A172 (cell line): ENCODE measurements around the gene COQ2. TPM values are rescaled to one million over a fixed set of nuclear protein-coding genes. Genes with fewer than 3 reads are reported as not detected.
"Not testable (repeated sequence)": the region's sequence is repeated elsewhere in the genome, so short reads cannot be mapped to it uniquely, and the experiment has no call there.

Experiments
- DNase-seq: peaks from one replicate; pipeline ENCODE4 v3.0.0-alpha.2; 2015; ENCODE audit warnings: low spot score
- total RNA-seq: library from RNA; depleted of rRNA; stranded (reverse); fragments of >200 nt; shearing (Covaris generic); gene quantifications from 2 replicates; pipeline ENCODE4 v1.2.3, GENCODE V29; 2014

COQ2 gene
- total RNA-seq, 1 experiment from 2014 or later, result 42.2 TPM

DNA sequence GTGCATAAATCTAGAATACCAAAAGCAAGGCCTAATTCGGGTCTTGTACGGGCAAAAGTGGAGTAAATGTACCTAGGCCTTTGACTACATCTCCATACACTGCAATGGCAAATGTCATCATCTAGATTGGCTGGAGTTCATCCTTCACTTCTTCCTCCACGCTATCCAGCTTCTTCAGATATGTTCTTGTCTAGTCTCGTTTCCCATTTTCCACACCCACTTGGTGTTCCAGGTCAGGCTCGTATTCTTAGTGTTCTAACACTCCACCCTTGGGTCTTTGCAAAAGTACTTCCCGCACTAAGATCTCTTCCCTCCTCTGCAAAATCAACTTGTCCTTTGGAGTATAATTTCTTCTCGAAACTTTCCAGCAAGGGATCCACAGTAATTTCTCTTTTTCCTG, 1.4 kb downstream of the COQ2 start:
- DNase-seq, result no peak

DNA sequence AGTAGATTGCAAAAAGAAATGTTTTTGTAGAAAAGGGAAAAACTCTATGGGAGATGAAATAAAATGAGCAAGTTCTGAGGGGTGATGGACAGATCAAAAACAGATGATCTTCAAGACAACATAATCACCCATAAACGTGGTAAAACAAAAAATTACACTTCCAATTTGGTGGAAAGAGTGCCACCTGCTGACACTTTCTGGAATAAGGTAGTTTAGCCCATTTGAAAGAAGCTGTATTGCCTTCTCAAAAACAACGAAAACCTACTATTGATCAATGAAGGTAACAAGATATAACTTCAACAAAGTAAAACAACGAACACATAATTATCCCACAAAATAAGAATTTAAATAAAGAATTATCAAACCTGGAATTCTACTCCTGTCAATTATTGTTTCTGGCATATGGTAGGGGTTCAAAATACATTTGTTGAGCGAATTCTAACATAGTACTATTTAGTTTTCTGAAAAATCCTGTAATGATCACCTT, 2.5 kb downstream of the COQ2 start:
- peak; percentile 57 for DNase-seq

DNA sequence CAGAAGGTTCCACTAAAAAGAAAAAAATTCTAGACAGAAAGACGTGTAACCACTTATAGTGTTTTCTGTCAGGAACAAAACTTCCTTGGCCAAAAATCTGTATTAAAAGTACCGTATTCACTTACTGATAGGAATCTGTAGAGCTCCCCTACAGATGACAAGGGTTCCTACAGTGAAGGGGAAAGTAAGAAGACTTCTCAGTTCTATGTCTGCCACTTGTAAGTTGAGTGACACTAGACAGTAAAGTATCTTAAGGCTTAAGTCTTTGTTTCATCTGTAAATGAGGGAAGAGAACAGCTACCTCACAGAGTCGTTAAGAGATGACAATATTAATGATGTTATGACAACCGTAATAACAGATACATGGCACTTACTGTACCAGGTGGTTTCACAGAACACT, 3.3 kb downstream of the COQ2 start:
- no peak for DNase-seq

DNA sequence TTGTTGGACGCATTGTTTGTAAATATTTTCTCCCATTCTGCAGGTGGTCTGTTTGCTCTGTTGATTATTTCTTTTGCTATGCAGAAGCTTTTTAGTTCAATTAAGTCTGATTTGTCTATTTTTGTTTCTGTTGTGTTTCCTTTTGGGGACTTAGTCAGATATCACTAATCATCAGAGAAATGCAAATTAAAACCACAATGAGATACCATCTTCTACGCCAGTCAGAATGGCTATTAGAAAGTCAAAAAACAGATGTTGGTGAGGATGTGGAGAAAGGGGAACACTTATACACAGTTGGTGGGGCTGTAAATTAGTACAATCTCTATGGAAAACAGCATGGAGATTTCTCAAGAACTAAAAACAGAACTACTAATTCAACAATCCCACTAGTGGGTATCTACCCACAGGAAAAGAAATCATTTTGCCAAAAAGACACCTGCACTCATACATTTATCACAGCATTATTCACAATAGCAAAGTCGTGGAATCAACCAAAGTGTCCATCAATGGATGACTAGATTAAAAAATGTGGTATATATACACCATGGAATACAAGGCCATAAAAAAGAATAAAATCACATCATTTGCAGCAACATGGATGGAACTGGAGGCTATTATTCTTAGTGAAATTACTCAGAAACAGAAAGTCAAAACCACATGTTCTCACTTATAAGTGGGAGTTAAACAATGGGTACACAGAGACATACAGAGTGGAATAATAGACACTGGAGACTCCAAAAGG, 8.1 kb downstream of the COQ2 start:
- DNase-seq, result no peak

DNA sequence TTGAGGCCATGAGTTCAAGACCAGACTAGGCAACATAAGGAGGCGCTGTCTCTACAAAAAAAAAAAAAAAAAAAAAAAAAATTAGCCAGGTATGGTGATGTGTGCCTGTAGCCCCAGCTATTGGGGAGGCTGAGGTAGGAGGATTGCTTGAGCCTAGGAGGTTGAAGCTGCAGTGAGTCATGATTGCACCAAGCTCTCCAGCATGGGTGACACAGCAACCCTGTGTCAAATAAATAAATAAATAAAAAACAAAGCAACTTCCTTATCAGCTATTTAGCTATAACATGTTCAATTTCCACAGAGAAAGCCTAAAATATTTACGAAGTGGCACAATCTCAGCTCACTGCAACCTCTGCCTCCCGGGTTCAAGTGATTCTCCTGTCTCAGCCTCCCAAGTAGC, 10.7 kb downstream of the COQ2 start:
- not testable (repeated sequence) for DNase-seq

DNA sequence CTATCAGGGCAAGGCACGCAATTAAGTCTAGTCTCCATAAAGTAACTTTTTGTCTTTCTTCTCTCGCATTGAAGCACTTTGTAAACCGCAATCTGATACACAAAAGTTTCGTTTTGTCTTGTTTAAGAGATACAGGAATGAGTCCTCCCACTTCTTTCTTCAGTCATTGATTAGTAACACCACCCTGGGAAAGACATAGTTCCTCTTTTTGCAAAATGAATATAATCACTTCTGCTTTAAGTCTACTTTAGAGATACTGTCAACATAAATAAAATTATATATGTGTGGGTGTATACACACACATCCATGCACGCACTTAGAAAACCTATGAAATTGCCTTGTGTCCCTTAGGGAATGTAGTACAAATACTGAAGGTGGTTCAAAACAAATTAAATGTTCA, 11.7 kb downstream of the COQ2 start:
- DNase-seq, result no peak

DNA sequence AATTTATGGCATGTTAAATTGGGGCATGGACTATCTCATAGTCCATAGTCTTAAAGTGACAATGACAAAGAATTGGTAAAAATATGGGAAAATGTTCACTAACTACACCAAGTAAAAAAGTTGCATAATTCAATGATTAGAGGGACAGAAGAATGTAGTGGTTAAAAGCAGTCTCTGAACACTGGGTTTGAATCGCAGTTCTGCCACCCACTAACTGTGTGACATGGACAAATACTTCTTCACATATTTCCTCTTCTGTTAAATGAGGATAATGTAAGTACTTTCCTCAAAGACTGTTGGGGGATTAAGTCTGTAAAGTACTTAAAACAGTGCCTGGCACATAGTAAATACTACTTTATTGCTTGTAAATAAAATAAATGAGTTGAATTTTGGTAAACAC, 15.3 kb downstream of the COQ2 start:
- DNase-seq, result no peak

DNA sequence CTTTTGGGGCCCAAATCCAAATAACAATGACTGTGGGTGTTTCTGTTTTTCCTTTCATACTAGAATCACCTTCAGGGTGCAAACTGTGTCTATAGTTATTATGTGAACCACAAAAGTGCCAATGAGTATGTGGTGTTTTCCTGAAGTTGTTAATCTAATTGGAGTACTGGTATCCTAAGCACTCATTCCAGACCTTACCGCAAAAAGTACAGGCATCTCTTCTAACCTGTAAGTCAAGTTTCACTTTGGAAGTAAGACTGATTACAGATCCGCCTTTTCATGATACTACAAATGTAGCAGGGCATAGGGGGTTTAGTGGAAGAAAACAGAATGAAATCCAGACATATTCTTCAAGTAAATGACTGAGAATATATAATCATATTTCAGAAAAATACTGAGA, 16.1 kb downstream of the COQ2 start:
- no peak for DNase-seq

DNA sequence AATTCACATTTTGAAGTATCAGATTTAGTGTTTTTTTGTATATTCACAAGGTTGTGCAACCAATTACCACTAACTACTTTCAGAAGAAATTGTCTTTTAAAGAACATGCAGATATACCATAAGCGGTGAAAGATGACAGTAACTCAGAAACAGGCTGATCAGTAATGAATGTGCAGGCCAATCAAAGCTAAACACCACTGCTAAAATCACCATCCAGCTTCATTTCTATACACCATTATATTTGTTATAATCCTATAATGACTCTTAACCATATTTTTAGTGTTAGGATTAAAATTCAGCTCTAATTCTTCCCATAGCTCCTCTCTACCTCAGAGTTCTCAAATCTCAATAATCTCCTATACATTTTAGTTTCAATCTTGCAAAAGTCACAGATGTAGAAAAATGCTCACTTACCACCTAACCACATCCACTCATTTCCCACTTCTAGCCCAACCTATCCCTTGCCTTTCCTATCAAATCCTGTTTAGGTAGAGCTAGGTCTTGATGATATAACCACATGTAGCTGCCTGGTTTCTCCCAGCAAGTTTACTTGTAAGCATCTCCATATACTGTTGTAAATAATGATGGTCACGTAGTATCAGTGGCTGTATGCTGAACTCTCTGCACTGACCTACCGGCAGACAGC, 16.6 kb downstream of the COQ2 start:
- no peak for DNase-seq

DNA sequence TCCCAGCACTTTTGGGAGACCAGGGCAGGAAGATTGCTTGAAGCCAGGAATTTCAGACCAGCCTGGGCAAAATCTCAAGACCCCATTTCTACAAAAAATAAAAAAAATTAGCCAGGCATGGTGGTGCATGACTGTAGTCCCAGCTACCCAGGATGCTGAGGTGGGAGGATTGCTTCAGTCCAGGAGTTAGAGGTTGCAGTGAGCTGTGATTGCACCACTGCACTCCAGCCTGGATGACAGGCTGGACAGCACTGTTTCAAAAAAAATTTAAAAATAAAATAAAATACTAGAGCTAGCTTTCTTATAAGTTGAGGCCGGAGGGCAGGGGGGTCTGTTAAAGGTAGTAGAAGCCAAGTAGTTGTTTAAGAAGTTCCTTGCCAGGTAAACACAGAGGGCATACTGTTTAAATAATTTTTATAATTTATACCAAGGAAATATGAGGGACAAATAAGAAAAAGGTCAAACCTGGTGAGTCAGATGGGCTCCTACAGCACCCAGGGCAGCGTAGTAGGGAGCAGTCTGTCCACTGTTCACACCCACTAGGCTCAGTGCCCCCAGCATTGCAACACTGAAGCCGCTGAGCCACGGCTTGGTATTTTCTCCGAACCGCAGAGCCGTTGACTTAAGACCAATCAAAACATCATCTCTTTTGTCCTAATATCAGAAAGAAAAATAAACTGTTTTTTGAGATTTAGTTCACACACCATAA, 17.3 kb downstream of the COQ2 start:
- no peak for DNase-seq

DNA sequence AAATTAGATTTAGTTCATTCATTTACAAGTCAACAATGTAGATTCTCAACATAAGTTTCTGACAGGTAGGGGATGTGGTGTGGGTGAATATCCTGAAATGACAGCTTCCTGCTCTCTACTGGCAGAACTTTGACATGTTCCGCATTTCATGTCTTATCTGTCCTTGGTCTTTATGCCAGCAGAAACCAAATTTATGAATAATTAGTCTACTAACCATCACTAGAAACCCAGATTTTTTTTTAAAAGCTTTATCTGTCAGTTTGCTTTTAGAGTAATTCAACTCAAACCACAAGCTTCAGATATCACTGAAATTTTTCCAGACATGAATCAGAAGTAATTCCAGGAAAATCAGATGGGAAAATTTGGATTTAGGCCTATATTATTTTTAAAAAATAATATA, 17.9 kb downstream of the COQ2 start:
- DNase-seq, result no peak

DNA sequence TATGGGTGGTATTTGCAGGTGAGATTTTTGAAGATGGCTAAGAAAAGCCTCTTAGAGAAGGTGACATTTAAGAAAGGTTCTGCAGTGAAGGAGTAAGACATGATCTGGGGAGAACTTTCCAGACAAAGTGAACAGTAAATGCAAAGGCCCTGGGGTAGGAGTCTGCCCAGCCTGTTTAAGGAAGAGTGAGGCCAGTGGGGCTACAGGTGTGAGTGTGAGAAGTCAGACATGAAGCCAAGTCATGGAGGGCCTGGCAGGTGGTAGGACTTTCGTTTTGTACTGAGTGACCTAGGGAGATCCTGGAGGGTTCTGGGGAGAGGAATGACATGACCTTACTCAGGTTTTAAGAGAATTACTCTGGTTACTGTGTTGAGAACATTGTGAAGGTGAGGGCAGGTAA, 21.5 kb downstream of the COQ2 start:
- DNase-seq, result no peak

DNA sequence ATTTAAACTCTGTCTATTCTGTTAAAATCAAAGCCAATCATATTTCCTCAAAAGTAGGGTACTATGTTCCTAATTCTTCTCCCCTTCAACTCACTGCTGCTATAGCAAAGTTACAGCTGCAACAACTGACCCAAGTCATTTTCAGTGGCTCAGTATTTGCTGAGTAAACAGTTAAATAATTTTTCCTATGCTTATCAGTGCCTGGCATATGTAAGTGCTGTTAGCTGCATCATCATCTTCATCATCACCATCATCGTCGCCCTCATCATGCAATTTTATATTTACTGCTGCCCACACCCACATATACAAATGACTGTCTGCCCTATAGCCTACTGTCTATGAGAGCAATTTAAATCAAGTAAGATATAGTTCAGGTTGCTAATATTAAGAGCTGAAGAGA, 21.9 kb downstream of the COQ2 start:
- DNase-seq, result no peak

DNA sequence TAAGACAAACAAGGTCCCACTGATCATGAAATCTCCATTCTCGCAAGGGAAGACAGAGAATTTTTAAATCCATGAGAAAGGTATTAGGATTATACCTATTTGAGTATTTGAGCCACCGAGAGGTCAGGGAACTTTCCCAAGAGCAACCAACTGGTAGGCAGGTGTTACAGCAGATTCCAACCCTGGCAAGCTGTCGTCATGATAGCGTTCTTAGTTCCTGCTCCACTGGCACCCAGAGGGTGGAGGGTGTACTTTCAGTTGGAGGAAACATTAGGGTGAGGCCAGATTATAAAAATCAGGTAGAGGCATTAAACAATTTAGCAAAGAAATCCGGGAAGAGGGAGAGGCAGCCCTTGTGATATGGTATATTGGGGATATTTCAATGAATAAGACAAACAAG, 23.3 kb downstream of the COQ2 start:
- DNase-seq, result no peak

DNA sequence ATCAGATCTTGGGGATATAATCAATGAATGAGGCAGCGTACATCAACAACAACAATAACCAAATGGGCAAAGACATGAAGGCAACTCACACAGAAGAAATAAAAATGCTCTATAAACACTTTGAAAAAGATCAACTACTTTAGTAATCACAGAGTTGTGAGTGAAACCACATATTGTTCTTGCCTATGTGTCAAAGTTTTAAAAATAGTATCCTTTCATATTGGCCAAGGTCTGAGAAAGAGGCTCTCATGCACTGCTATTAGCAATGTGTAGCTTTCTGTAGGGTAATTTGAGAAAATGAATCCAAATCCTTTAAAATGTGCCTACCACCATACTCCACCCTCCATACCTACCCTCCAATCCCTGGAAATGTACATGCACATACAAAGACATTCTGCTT, 25.0 kb downstream of the COQ2 start:
- DNase-seq, result no peak

DNA sequence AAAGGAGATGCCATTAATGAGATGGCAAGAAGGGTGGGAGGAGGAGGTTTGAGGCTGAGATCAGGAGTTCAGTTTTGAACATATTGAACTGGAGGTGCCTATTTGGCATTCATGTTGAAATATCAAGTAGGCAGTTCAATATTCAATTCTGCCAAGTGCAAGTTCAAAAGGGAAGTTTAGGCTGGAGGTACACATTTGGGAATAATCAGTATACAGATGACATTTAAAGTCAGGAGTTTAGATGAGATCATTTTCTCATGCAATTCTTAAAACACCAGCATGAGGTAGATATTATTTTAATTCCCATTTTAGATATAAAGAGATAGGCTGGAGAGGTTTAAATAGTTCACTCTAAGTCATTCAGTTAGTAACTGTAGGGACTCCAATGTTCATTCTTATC, 26.1 kb downstream of the COQ2 start:
- no peak for DNase-seq

DNA sequence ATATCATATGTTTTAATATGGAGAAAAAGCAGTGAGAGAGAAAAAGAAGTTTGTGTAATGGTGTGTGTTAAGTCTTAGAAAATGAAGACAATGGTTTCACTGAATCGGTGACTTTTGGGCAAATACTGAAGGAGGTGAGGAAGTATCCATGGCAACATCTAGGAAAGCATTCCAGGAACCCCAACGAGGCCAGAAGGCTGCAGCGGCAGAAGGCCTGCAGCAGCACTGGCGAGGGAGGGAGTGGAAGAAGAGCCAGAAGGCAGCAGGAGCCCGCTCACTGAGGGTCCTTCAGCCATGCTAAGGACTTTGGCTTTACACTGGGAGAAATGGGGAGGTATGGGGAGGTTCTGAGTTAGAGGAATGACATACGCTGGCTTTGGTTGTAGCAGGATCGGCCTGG, 26.8 kb downstream of the COQ2 start:
- no peak for DNase-seq

DNA sequence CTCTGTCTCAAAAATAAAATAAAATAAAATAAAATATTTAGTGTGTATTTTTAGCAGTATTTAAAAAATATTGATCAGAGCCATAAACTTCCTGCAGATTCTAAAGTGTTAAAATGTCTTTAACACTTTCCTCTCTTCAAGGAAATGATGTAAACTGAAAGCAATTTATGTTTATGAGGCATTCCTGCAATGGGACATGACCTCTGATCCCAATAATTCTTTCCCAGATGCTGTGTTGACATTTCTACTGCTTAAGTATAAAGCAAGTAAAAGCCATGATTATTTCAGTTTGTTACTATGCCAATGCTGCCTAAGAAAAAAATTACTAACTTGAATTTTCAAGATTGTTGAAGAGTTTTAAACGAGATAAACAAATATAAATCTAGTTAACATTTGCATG, 29.0 kb downstream of the COQ2 start:
- DNase-seq, result peak; percentile 91

DNA sequence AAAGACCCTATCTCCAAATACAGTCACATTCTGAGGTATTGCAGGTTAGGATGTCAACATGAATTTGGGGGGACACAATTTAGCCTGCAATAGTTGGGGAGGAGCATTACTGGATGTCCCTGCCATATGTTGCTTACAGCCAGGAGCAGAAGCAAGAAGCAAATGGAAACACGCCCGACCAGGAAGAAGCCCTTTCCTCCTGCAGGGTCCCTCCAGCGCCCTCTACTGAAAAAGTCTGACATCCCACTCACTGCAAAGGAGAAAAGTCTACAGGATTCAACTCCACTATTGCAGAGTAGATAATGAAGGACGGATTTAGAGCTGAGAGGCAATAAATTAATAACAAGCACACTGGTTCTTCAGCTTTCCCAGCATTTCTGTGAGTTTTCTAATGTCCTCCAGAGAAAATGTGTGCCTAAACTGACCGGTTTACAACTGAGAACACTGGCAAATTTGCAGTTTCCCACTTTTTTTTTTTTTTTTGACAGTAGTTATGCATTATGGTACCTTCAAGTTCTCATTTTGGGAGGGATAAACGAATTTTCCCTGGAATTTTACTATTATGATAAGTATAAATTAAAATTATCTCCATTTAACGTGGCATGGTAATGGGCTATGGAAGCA, 31.7 kb downstream of the COQ2 start:
- DNase-seq, result peak; percentile 67

DNA sequence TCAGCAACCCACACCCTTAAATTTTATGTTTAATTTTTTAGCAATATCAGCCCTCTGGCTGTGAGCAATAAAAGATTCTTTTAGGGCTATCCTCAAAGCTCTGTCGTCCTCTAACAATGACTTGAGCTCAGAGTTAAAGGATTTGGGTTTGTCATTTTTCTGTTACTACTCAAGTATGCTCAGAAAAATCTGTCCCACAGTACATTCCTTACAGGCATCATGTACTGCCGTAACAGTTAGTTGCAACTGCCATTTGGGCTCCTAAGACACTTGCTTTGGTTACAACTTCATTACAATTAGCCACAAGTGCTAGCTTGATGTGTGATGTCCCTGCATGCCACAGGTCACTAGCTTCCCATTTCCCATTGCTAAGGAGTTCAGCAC, 33.2 kb downstream of the COQ2 start:
- no peak for DNase-seq

DNA sequence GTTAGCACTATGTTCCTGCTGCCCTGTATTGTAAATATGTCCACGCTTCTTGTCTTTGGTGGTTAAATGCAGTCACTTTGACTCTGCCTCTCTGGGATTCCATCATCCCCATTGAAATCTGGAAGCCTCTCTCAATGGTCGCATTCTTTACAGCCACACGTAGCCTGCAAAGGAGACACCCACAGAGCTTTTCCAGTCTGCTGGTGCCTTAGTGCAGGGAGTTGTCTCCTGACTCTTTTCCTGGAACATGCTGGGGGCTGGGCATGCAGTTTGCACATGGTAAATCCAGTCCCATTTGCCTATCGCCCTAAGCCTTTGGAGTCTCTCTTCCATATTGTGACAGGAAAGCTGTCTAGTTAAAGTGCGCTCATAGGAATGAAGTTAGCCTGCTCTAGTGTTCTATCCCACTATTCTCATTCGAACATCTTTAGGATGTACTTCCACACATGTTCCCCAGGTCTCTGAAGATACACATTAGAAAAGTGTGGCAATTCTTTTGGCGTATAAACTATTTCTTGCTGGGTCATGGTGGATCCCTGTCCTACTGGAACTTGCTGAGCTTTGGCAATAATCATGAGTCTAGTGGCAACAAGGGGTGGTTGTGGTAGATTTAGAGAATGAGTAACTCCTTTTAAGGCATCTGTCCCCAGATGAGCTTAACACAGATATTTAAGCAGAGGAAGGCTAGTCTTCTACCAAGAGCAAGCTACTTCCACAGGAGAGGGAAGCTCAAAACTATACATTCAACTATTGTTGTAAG, 33.7 kb downstream of the COQ2 start:
- DNase-seq, result no peak

DNA sequence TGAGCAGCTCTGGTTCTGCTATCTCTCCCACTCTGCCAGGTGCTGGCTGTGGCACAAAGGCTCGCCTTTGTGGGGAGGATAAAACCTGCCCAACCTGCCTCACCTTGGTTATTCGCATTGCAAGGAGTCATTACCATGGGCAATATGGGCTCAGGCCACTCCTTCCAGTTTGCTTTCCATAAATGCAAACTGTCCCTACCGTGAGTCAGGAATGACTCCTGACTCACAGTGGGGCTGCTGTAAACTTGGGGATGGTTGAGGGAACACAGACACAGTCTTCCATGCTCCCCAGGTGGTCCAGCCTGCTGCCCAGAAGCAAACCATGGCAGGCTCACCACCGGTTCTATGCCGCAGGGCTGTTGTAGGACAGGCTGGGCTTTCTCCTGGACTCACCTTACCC, 36.1 kb downstream of the COQ2 start:
- DNase-seq, result peak; percentile 40
